HG02973 (cell line): ENCODE data around the gene UTF1.
"Not testable (repeated sequence)": the region's sequence is repeated elsewhere in the genome, so short reads cannot be mapped to it uniquely, and the experiment has no call there.

Experiments used
- ATAC-seq: cut with Tn5 transposase; IDR thresholded peaks from one replicate; pipeline ENCODE4 v1.9.1; 2021; ENCODE audit warnings: moderate library complexity; ENCODE audit not compliant: unreplicated experiment

The UTF1 gene

GRCh38 chr10:133260895-133261725 is 31.1 kb downstream of the UTF1 start:
- ATAC-seq, result peak; percentile 41

DNA sequence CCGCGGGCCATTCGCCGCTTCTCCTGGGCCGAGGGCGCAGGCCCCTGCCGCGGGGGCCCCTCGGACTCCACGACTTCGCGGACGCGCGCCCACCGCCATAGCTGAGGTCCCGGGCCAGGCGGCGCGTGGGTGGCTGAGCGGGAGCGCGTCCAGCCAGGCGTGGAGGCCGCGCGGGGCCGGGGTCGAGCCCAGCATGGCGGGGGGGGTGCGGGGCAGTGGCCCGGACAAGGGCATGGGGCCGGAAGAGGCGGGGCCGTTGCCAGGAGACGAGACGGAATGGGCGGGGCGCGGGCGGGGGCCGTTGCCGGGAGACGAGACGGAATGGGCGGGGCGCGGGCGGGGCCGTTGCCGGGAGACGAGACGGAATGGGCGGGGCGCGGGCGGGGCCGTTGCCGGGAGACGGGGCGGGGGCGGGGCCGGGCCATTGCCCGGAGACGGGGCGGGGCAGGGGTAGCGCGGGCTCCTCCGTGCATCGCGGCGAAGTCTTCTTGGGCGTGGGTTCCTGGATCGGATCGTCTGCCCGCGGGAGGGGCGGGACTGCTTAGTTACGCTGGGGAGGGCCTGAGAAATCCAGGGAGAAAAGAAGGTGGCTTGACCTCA is 31.8 kb downstream of the UTF1 start:
- peak; percentile 54 for ATAC-seq

- ATAC-seq, result no peak
Measured at GRCh38 chr10:133262696-133263095, 32.7 kb downstream of the UTF1 start.

DNA sequence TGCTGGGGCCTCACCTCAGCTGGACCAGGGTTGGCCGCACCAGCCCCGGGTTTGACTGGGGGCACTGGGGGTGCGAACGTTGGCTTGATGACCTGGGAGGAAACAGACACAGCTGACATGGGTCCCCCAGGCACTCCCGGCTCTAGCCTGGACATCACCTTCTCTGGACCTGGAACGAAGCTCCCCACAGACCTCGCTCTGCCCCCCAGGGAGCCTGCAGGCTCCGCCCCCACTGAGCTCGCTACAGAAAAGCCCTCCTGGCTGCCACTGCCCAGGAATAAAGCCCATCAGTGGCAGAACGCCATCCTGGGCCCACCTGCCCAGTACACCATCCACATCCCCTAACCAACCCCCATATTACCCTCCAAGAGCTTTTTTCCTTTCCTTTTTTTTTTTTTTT is 33.7 kb downstream of the UTF1 start:
- no peak for ATAC-seq

DNA sequence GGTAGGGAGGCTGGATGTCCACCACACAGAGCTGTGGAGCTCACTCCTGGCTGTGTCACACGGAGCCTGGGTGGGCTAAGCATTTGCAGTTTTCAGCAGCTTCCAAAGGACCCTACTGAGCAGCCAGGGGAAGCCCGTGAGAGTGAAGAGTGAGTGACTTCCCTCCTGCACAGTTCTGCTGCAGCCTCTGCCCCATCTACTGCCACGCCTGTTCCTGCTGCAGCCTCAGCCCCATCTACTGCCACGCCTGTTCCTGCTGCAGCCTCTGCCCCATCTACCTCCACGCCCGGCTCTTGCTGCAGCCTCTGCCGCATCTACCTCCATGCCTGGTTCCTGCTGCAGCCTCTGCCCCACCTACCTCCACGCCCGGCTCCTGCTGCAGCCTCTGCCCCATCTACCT is 34.4 kb downstream of the UTF1 start:
- ATAC-seq, result no peak

- not testable (repeated sequence) for ATAC-seq
Measured at GRCh38 chr10:133265052-133265451, 35.0 kb downstream of the UTF1 start.

DNA sequence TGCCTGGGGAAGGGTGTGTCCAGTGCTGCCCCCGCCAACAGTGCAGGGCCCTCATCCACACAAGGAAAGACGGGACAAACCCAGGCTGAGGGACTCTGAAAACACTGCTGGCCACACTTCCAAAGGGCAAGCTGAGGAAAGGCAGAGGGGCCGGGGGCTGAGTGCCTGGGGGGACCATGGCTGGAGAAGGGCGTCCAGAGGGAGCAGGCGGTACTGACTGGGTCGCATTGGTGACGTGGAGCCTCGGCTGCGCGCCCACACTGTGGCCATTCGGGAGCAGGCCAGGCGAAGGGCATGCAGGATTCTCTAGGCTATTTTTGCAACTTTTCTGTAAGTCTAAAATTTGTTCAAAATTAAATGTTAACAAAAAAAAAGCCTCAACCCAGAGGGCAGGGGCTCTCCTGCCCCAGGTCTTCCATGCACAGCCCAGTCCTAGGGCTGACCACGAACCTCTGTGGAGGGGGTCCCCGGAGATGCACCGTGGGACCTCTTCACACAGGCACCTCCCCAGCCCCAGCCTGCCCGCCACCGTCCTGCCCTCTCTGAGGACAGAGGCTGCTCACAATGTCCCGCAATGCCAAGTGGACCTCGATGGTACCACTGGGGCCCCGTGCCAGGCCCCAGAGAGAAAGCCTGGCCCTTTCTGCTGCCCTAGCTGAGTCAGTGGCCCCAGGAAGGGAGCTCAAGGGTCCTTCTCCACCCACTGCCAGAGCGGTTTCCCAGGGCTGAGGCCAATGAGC is 36.2 kb downstream of the UTF1 start:
- no peak for ATAC-seq

GRCh38 chr10:133267293-133267692 is 37.3 kb downstream of the UTF1 start:
- no peak for ATAC-seq

- no peak for ATAC-seq
Measured at GRCh38 chr10:133267829-133268228, 37.8 kb downstream of the UTF1 start.

DNA sequence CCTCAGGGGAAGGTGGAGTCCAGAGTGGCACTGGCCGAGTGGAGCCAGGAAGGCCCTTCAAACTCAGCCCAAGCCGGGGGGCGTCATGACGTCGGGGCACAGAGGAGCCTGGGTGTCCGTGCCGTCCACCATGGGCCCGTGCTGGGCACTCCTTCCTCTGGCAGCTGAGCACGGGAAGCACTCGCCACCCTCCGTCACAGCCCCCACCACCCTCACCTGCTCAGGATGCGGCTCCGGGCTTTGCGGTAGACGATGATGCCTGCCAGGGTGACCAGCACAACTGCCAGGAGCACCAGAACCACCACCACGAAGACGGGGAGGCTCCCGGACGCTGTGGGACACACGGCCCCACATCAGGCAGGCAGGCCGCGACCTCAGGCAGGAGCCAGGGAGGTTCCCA is 38.5 kb downstream of the UTF1 start:
- no peak for ATAC-seq

- ATAC-seq, result no peak
Measured at GRCh38 chr10:133269367-133269766, 39.4 kb downstream of the UTF1 start.

- ATAC-seq, result no peak
Measured at GRCh38 chr10:133270204-133270603, 40.2 kb downstream of the UTF1 start.

GRCh38 chr10:133270773-133271297 is 40.8 kb downstream of the UTF1 start:
- no peak for ATAC-seq

- ATAC-seq, result no peak
Measured at GRCh38 chr10:133271521-133272300, 41.7 kb downstream of the UTF1 start.

- no peak for ATAC-seq
Measured at GRCh38 chr10:133272301-133272963, 42.4 kb downstream of the UTF1 start.

DNA sequence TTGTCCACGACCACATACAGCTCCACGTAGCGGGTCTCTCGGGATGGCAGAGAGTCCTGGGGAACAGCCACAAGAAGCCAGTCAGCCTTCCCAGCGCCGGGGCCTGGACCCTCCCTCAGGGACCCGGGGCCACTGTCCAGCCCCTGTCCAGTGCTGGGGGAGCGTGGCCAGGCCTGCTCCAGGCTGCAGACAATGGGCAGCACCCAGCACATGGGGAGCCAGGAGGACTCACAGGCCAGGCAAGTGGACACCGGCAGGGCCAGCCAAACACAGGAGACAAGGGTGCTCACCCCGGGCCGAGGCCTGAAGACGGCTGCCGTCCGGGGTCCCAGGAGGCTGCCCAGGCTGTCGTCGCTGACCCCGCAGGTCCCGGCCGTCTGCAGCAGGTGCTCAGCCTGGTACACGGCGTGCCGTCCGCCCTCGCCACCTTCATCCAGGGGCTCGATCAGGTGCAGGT is 43.0 kb downstream of the UTF1 start:
- ATAC-seq, result no peak

DNA sequence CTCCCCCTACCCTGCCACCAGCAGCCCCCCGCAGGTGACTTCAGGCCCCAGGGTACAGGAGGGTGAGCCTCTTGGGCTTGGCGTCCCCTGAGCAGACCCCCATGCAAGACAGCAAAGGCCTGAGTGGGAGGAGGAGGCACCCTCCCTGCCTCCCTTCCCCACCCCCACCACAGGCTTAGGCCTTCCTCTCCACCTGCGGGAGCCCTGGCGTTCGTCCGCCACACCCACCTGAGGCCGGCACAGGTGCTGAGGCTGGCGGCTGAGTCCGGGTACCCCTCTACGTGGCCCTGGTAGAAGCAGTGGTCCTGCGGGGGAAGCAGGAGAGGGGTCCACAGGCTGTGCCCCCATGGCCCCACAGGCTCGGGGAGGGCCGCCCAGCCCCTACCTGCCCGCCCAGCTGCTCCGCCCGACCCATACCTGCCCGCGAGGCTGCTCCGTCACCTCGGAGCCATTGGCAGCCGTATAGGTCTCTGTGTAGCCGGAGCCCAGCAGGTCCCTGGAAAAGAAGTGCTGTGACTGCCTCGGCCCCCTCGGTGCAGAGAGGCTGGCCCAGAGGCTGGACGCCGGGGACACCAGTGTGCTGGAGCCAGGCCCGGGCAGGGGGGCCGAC is 43.6 kb downstream of the UTF1 start:
- no peak for ATAC-seq

GRCh38 chr10:133274751-133275683 is 45.0 kb downstream of the UTF1 start:
- ATAC-seq, result peak; percentile 43

- peak; percentile 22 for ATAC-seq
Measured at GRCh38 chr10:133275684-133276092, 45.7 kb downstream of the UTF1 start.
